HG03175 (cell line): ENCODE measurements around the gene MTAP.
A peak's percentile ranks its signal among the peaks of the same experiment; 100 is the strongest.

Experiments used
- ATAC-seq: cut with Tn5 transposase; IDR thresholded peaks from one replicate; pipeline ENCODE4 v1.9.1; 2021; ENCODE audit warnings: mild to moderate bottlenecking, moderate library complexity; ENCODE audit not compliant: unreplicated experiment

The MTAP gene

DNA sequence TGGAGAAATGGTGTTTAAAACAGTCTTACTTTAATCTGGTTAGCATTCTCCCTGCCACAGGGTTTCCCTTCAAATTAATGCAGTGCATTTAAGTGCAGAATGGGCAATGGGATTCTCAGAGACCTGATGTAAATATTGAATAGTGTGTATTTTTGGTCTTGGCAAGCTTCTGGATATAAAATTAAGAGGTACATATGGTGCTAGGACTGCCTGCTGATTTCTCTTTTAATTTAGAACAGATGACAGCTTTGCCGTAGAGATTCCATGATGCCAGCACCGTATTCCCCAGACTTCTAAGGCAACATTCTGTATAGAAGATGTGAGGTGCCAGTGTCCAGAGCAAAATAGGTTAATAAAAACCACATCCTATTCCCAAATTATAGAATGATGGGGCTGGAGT lies 1.9 kb downstream of the MTAP start:
- ATAC-seq = no peak

DNA sequence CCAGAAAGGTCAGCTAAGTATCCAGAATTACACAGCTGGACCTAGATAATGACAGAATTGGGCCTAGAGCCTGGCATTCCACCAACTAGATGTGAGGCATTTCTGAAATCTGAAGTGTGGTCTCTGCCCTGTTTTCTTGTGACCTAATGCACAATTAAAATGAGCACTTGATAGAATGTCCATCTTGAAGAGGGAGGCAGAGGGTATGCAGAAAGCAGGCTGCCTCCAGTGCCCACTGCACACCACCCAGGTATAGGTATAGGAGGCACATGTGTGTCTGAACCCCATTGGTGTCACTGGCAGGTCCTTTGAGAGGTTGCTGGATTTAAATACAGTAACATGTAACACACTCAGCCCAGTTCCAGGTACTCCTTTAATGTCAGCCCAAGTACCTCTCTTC lies 2.4 kb downstream of the MTAP start:
- ATAC-seq = no peak

DNA sequence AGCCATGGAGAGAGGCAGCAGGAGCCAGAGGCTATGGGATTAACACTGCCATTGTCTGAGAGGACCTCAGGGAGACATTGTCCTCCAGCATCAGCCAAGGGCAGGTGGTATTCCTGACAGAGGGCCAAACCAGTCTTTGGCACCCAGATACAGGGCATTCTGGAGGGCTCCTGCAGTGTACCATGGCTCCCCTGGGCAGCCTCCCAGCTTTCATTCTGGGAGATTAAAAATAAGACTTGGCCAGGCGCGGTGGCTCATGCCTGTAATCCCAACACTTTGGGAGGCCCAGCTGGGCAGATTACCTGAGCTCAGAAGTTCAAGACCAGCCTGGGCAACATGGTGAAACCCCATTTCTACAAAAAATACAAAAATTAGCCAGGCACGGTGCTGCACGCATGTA lies 4.2 kb downstream of the MTAP start:
- no peak for ATAC-seq

DNA sequence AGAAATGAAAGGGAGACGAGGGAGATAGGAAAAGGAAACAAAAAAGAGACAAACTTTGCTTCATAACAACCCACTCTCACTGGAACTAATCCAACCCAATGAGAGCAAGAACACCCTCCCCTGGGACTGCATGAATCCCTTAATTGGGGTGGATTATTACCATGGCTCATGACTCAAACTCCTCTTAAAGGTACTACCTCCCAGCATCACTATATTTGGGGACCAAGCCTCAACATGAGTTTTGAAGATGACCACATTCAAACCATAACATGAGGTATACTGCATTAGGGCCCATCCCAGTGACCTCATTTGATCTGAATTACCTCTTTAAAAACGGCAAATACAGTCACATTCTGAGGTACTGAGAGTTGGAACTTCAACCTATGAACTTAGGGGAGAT lies 8.0 kb downstream of the MTAP start:
- ATAC-seq = no peak

DNA sequence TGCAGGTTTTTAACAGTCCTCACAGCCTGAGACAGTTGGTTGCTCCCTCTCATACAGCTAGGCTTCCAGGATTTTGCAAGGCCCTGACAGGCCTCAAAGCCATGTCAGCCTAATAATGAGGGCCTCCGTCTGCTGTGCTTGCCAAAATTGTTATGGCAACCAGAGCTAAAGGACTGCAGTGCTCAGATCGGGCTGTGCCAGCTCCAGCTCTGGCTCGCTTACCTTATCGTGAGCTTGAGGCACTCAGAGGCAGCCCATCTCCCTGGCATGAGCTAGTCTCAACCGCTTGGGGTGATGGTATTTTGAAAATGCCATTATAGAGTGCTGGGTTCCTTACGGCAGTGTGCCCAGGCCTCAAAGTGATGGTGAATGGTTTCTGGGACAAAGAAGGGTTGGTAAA lies 8.4 kb downstream of the MTAP start:
- no peak for ATAC-seq

DNA sequence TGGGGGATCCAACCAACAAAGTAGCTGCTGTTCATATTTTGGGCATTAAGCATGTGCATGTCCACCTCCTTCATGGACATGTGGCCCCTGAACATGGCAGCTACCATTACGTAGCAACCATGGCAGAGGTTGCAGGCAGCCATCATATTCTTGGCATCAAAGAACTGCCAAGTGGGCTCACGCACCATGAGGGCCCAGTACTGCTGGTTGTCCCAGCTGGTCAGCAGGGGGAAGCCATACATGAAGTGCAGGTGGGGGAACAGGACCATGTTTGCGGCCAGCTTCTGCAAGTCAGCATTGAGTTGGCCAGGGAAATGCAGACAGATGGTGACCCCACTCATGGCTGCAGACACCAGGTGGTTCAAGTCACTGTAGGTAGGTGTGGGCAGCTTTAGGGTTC lies 9.5 kb downstream of the MTAP start:
- ATAC-seq = no peak

DNA sequence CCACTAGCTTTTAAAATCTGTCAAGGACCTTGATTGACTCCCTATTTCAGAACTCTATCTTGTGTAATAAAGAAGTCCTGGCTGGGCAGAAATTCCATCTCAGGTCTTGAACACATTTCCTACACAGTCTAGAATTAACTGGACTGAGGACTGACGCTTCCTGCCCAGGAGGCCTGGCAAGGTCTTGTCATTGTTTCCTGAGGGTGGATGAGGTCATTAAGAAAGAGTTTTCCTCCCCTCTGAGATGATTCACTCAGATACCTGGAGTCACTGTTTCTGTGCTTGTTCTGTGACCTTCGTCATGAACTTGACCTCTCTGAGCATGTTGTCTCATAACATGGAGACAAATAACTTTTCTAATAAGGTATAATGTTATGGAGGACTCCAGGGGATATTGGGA lies 10.0 kb downstream of the MTAP start:
- ATAC-seq = no peak

DNA sequence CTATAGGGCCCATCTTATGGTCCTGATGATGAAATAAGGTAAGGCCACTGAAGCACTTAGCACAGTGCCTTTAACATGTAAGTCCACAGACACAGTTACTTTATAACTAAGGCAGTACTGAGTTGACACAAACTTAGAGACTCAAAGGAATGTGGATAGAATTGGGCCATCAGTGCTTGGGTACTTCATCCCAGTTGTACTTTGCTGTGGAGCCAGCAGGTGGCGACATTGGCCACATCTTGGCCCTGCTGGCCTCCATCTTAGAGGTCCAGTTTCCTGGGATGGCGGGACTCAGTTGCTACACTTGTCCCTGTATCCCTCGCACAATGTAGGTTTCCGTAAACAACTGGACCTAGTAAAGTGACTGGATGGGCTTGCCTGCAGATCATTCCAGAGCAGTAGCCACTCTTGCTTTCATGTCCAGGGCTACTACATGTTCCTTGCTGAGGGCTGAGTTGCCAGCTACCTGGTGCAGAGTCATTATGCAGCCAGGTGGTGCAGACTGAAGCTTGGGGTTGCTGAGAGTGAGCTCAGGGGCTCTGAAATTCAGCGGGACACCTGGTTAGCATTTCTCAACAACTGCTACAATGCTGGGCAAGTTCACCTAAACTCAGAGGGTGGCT lies 10.6 kb downstream of the MTAP start:
- peak; percentile 71 for ATAC-seq

DNA sequence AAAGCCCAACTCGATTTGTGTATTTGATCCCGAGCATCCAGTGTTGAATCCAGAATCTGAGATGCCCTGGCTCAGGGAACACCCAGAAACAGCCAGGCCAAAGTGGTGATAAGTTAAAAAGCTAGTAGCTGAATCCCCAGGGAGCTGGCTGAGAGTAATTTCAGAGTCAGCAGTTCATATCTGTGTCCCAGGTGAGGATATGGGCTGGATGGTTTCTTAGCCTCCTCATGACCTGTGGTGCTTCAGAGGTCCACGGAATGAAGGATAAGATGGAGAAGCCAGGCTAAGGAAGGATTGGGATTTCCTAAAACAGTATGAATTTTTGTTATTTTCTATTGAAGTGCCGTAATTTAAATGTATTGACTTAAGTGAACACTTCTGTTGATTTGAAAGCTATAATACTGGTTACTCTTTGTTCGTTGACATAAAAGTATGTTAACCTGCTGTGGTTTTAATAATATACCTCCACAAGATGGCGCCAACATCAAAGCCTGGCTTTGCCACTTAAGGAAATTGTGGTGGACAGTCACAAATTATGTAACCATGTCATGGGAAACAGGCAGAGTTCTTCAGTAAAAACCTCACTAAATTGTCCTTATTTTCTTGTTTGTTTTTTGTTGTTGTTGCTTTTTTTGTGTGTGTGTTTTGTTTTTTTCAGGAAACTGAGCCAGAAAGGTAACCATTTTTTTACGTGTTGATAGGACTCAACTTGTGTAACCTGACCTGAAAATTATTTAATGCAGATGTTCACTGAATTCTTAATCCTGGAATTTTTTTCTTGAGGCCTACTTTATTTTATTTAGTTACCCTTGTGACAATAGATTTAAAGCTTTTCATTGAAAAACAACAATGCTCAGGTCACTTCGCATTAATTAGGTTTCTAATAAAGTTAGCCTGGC lies 11.4 kb downstream of the MTAP start:
- ATAC-seq = peak; percentile 51

DNA sequence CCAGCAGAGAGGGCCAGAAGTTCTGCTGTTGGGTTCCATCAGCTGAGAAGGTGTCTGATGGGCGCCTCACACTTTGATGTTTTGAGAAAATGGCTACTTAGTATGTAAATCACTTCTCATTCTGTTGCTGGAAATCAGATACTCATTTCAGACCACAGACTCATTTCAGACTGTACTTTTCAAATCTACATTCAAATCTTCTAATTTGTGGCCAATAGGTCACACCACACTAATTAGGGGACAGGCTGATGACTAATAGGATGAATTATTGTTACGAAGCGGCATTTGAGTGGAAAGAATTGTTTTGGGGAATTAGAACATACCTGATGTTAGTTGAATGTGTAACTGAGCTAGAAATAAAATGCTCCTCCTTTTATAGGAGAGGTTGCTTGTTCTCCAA lies 13.2 kb downstream of the MTAP start:
- no peak for ATAC-seq

DNA sequence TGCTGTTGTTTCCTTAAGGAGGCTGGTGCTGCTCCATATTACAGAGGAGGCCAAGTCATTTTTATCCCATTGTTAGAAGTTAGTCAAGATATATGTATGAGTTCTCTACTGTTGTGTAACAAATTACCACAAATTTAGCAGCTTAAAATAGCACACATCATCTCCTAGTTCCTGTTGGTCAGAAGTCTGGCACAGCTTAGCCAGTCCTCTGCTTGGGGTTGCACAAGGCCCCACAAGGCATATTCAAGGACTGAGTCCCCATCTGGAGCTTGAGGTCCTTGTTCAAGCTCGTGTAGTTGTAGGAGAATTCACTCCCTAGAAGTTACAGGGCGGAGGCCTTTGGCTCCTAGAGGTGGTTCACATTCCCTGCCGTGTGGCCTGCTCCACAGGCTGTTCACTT lies 14.7 kb downstream of the MTAP start:
- no peak for ATAC-seq

DNA sequence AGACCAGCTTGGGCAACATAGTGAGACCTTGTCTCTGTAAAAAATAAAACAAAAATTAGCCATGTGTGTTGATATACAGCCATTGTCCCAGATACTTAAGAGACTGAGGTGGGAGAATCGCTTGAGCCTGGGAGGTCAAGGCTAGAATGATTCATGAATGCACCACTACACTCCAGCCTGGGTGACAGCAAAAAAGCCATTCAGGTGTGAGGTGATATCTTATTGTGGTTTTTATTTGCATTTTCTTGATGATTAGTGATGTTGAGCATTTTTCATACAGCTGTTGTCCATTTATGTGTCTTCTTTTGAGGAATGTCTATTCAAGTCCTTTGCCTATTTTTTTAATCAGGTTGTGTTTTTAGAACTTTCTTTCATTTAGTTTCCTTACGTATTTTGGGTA lies 23.2 kb downstream of the MTAP start:
- ATAC-seq = peak; percentile 56

DNA sequence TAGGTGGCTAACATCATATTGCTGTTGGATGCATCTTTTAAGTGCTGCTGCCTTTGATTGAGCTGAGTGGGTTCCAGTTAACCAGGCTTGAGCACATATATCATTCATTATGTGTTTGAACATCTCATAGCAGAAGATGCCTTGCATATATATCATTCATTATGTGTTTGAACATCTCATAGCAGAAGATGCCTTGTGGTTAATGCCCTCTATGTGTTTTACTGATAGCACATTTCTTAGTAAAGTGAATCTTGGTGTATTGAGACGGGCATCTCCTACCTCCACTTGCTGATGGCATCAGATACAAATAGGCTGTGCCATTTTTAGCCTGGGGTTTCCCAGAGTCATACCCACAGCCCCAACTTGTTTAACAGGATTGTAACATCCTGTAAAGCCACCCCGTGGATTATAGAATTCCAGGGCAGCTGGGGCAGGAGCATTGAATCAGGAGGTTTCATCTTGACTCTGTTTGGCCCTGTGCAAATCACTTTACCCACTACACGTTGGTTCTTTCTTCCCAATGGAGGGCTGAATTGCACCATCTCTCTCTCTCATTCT lies 26.5 kb downstream of the MTAP start:
- no peak for ATAC-seq

DNA sequence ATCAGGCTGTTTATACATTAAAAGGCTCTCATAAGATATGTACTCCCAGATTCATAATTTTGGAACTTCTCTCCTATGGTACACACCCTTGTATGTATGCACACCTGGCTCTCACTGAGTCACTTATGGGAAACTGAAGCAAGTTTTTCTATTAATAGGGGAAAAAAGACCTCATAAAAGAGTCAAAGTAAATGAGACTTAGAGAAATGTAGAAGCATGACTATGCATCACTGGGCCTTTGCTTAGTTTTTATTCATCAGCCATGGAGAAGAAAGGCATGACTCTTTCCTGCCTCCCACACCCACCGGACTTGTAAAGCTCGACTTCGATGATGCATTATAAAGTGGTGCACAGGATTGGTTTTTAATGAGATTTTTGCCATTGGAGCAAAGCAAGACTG lies 28.2 kb downstream of the MTAP start:
- no peak for ATAC-seq

DNA sequence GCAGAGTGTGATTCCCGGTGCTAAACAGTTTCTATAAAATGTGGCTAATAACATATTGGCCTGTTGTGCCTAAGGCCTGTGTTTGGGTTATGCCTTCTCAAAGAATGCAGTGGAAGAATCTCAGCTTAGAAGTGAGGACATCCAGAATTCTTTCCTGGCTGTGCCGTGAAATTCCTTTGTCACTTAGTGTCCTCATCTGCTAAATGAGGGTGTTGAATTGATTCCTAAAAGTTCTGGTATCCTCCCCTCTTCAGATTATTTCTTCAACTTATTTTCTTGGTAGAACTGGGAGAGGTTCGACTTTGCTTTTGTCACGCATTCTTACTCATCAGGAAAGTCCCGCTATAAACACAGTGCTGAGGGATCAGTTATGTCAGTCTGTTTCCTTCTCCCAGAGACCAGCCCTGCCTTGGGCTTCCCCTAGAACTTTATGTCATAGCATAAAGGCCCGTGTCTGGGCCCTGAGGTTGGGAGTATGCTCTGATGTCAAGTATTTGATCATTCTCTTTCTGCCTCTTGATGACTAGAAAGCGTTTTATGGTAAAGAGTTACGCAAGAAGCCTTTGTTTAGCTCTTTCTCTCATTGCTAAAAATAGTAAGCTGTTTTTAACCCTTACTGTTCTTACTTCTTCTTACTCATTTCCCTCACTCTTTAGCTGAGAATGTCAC lies 29.5 kb downstream of the MTAP start:
- ATAC-seq = peak; percentile 37

DNA sequence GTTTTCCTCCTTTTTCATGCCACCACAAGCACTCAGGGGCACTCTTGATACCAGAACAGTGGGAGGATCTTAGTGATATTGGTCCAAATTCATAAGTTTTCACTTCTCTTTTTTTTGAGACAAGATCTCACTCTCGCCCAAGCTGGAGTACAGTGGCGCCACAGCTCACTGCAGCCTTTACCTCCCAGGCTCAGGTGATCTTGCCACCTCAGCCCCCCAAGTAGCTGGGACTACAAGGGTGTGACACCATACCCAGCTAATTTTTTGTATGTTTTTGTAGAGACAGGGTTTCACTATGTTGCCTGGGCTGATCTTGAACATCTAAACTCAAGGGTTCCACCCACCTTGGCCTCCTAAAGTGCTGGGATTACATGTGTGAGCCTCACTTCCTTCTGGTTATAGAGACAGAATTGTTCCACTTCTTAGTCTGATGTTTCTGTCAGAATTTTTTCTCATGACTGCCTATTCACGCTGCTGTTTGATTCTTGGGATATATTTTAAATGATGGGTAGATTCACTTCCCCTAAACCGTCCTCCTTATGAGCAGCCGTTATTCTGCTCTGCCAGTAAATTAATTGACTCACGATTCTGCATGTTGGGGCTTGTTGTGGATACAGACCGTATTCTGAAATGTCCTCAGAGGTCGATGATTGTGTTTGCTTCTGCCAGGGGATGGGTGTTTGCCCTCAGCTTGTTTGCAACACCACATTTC lies 30.8 kb downstream of the MTAP start:
- ATAC-seq = peak; percentile 83

DNA sequence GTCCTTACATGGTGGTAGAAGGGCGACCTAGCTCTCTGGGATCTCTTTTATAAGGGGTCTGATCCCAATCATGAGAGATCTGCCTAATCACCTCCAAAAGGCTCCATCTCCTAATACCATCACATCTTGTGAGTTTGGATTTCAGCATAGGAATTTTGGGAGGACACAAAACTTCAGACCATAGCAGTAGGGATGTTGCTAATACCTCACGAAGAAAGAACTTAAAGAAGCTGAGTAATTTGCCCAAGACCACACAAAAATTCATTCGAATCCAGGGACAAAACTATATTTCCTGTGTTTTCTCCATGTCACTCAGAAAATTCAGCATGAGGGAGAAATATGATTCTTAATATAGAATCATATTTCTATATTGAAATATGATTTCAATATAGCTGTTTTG lies 32.7 kb downstream of the MTAP start:
- no peak for ATAC-seq

DNA sequence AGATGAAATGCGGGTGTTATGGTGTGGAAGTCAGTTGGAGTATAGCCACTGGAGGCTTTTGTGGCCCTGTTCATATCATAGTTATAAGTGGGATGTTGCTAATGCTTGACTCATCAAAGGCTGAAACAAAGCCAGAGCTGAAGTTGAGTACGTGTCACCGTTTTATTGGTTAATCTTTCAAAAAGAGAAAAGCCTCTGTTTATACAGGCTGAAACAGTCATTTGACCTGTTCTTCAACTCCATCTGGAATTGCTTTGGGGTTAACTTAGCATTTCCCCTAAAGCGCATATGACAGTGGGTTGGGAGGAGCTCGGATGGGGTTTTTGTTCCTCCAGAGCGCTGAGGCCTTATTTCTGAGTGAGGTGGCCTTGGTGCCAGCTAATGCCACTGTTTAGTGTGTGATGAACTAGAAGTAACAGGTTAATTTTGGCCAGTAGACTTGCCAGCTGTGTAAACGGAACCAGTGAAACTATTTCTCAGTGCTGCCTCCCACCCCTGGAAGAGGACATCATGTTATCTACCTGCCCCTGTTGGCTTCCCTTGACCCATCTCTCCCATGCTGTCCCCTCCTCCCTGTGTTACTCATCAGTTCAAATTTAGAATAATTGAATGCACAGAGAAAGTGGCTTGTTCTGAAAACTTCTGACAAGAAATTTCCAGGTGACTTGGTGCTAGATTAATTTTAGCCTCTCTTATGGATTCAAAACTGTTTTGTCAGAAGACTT lies 34.2 kb downstream of the MTAP start:
- ATAC-seq = no peak

DNA sequence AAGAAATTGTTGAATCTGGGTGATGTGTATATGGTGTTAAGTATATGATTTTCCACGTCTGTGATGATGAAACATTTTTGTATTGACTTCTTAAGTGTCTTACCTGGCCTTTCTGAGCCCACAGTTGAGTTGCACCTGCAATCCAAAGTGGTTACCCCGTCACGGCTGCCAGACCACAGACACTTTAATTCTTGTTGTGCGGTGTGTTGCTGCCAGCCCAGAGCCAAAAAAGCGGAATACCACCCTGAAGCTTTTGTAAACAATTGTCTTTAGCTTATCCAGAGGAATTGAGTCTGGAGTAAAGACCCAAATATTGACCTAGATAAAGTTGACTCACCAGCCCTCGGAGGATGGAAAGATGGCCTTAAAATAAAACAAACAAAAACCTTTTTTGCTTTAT lies 35.1 kb downstream of the MTAP start:
- no peak for ATAC-seq

DNA sequence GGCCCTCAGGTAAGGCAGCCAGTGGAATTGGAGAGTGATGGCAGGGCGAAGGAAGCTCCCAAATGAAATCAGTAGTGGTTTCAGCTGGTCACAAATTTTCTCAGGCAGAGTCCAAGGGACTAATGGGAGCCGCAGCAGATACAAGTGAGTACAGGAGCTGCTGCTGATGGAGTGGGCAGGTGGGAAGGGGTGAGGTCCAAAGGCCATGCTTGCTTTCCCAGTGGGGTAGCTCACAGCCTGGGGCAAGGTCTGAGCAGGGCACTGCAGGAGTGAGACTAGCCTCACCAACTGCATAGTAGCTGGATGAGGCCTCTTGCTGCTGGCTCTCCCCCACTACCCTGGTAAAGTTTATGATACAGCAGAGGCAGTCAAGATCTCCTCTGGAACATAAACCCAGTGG lies 38.2 kb downstream of the MTAP start:
- ATAC-seq = no peak
